OCI-LY3 (cell line): ENCODE results near the gene ETHE1.

Experiments
- H2AFZ ChIP-seq: fragments of 200-600, 300-600 bp; shearing (Covaris generic); 2 replicates; pipeline ENCODE4 v1.6.0; 2014; ENCODE audit warnings: antibody characterized with exemption, low read depth, low read length
- H3K27ac ChIP-seq: fragments of 200-600, 300-600 bp; sonication (generic); 2 replicates; pipeline ENCODE4 v1.5.1; 2014; ENCODE audit warnings: mild to moderate bottlenecking, low read length, moderate library complexity, mixed read lengths
- H3K27me3 ChIP-seq: fragments of 200-600, 300-600 bp; sonication (generic); 2 replicates; pipeline ENCODE4 v1.6.1; 2014; ENCODE audit warnings: low read depth, low read length, mixed read lengths
- H3K36me3 ChIP-seq: fragments of 200-600, 300-600 bp; sonication (generic); replicated peaks from 2 replicates; pipeline ENCODE3; 2014; ENCODE audit warnings: low read depth, low read length, mixed read lengths
- H3K4me1 ChIP-seq: fragments of 300-600, 200-600 bp; sonication (generic); 2 replicates; pipeline ENCODE4 v1.6.1; 2014; ENCODE audit warnings: low read length, mixed read lengths
- H3K4me2 ChIP-seq: fragments of 200-600, 300-600 bp; sonication (generic); 2 replicates; pipeline ENCODE4 v1.6.1; 2014; ENCODE audit warnings: low read length, mixed read lengths
- H3K4me3 ChIP-seq: fragments of 300-600, 200-600 bp; sonication (generic); 2 replicates; pipeline ENCODE4 v1.5.1; 2014; ENCODE audit warnings: antibody characterized with exemption, mild to moderate bottlenecking, low read length, moderate library complexity
- H3K79me2 ChIP-seq: fragments of 300-600, 200-600 bp; shearing (Covaris generic); 2 replicates; pipeline ENCODE4 v1.6.1; 2014; ENCODE audit warnings: mild to moderate bottlenecking, low read length, mixed read lengths
- H3K9ac ChIP-seq: fragments of 300-600, 200-600 bp; shearing (Covaris generic); 2 replicates; pipeline ENCODE4 v1.6.0; 2014; ENCODE audit warnings: mild to moderate bottlenecking, low read length, moderate library complexity
- H3K9me3 ChIP-seq: fragments of 200-600, 300-600 bp; shearing (Covaris generic); 2 replicates; pipeline ENCODE4 v1.6.1; 2014; ENCODE audit warnings: low read length, mixed read lengths; ENCODE audit not compliant: insufficient read depth
- H4K20me1 ChIP-seq: fragments of 200-600, 300-600 bp; sonication (generic); 2 replicates; pipeline ENCODE4 v1.6.1; 2016; ENCODE audit warnings: low read length, mixed read lengths; ENCODE audit not compliant: insufficient read depth
- EZH2phosphoT487 ChIP-seq: fragments of 200-600 bp; shearing (Covaris generic); IDR thresholded peaks from 2 replicates; pipeline ENCODE4 v1.6.1; 2018; ENCODE audit warnings: antibody characterized with exemption, mixed run types, low read depth
- TF ChIP-seq, protein P1 (sequence below): fragments of 200-600, 300-600 bp; sonication (generic); IDR thresholded peaks from 2 replicates; pipeline ENCODE4 v1.5.1; 2014; ENCODE audit warnings: antibody characterized with exemption, low read length, low read depth

ETHE1 gene

GRCh38 chr19:43474986-43475705 is 51.9 kb downstream of the ETHE1 start:
- H3K36me3 ChIP-seq = peaks cover 21% of the 10 kb centered on the region
- H3K27ac ChIP-seq = no peak overlapping the region
- no peaks in the 10 kb centered on the region for H3K27me3 ChIP-seq
- no peak overlapping the region for H3K4me2 ChIP-seq
- no peaks in the 10 kb centered on the region for H3K79me2 ChIP-seq
- H3K4me3 ChIP-seq = no peak overlapping the region
- no peak overlapping the region for H3K9ac ChIP-seq
- H3K4me1 ChIP-seq = no peaks in the 10 kb centered on the region
- no peaks in the 10 kb centered on the region for H4K20me1 ChIP-seq
- H2AFZ ChIP-seq = no peak overlapping the region
- no peaks in the 10 kb centered on the region for H3K9me3 ChIP-seq
- no peak for TF ChIP-seq EZH2phosphoT487
- TF ChIP-seq, protein P1, sequence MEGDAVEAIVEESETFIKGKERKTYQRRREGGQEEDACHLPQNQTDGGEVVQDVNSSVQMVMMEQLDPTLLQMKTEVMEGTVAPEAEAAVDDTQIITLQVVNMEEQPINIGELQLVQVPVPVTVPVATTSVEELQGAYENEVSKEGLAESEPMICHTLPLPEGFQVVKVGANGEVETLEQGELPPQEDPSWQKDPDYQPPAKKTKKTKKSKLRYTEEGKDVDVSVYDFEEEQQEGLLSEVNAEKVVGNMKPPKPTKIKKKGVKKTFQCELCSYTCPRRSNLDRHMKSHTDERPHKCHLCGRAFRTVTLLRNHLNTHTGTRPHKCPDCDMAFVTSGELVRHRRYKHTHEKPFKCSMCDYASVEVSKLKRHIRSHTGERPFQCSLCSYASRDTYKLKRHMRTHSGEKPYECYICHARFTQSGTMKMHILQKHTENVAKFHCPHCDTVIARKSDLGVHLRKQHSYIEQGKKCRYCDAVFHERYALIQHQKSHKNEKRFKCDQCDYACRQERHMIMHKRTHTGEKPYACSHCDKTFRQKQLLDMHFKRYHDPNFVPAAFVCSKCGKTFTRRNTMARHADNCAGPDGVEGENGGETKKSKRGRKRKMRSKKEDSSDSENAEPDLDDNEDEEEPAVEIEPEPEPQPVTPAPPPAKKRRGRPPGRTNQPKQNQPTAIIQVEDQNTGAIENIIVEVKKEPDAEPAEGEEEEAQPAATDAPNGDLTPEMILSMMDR = no peak

DNA sequence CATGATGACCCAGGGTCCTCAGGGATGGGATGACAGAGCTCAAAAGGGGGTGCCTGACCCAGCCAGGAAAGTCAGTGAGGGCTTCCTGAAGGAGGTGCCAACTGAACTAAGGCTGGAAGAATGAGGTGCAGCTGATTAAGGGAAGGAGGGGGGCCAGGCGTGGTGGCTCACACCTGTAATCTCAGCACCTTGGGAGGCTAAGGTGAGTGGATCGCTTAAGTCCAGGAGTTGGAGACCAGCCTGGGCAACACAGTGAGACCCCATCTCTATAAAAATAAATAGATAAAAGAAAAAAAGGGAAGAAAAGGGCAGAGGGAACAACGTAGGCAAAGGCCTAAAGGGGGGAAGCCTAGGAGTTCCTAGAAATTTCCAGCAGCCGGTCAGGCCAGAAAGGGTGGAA is 52.5 kb downstream of the ETHE1 start:
- Histone ChIP-seq H3K27me3 (no peaks in the 10 kb centered on the region), H3K9me3 (no peaks in the 10 kb centered on the region), H2AFZ (no peak overlapping the region), H3K79me2 (no peaks in the 10 kb centered on the region), H4K20me1 (no peaks in the 10 kb centered on the region), H3K4me2 (no peak overlapping the region), H3K4me3 (no peak overlapping the region), H3K27ac (no peak overlapping the region), H3K4me1 (no peaks in the 10 kb centered on the region), H3K36me3 (peaks cover 21% of the 10 kb centered on the region), H3K9ac (no peak overlapping the region)
- TF ChIP-seq EZH2phosphoT487 = no peak
- TF ChIP-seq, protein P1 = no peak

- Histone ChIP-seq H3K4me3 (no peak overlapping the region), H3K9ac (no peak overlapping the region), H3K27me3 (no peaks in the 10 kb centered on the region), H3K4me2 (no peak overlapping the region), H4K20me1 (no peaks in the 10 kb centered on the region), H3K9me3 (no peaks in the 10 kb centered on the region), H3K4me1 (no peaks in the 10 kb centered on the region), H3K36me3 (peaks cover 16% of the 10 kb centered on the region), H2AFZ (no peak overlapping the region), H3K79me2 (no peaks in the 10 kb centered on the region), H3K27ac (no peak overlapping the region)
- no peak for TF ChIP-seq EZH2phosphoT487
- TF ChIP-seq, protein P1 = no peak
These were observed 55.9 kb downstream of the ETHE1 start for GRCh38 chr19:43471091-43471490.

- Histone ChIP-seq H3K4me2 (no peak overlapping the region), H3K9ac (no peak overlapping the region), H3K9me3 (no peaks in the 10 kb centered on the region), H3K4me1 (no peaks in the 10 kb centered on the region), H3K27ac (no peak overlapping the region), H2AFZ (no peak overlapping the region), H4K20me1 (no peaks in the 10 kb centered on the region), H3K27me3 (no peaks in the 10 kb centered on the region), H3K79me2 (no peaks in the 10 kb centered on the region), H3K36me3 (peaks cover 14% of the 10 kb centered on the region), H3K4me3 (no peak overlapping the region)
- TF ChIP-seq, protein P1 = no peak
- no peak for TF ChIP-seq EZH2phosphoT487
These were observed 56.7 kb downstream of the ETHE1 start for GRCh38 chr19:43470288-43470687.
